HCT116 (cell line): ENCODE data around the gene FGF18. TPM values are rescaled to one million over a fixed set of nuclear protein-coding genes. Genes with fewer than 3 reads are reported as not detected.

Experiments used
- ATAC-seq: fragments of 200-7000 bp; cut with Tn5 transposase; 2 replicates; pipeline ENCODE4 v1.9.1; 2020; ENCODE audit warnings: mild to moderate bottlenecking, moderate library complexity
- BruUV-seq: library from RNA; stranded (reverse); fragments of 400-500 nt; replicated peaks from 2 replicates; lab custom pipeline; 2021; lab: Mats Ljungman, UMichigan
- CTCF ChIA-PET: fragments of 300-600 bp; sonication (Branson Sonifier 250); formaldehyde crosslinking; loops from one replicate; lab custom pipeline; 2021; ENCODE audit warnings: antibody characterized with exemption; lab: Charles Lee
- POLR2A ChIA-PET: fragments of 300-600, 350-600 bp; sonication (Branson Sonifier 250); formaldehyde crosslinking; loops from one replicate; lab custom pipeline; 2021; ENCODE audit warnings: antibody characterized with exemption; lab: Charles Lee
- RAD21 ChIA-PET, 2 experiments: fragments of 300-600 bp; sonication (Branson Sonifier 250); formaldehyde crosslinking; loops; one replicate each; lab custom pipeline; 2023; ENCODE audit warnings: low total read pairs in 2 of 2; ENCODE audit not compliant: uncharacterized antibody in 2 of 2, unreplicated experiment in 2 of 2, low non-redundant PET in 1 of 2; lab: Charles Lee
- DNase-seq: peaks from one replicate; pipeline ENCODE4 v3.0.0-alpha.2; 2010; ENCODE audit warnings: low read depth, low spot score
- H2AFZ ChIP-seq: fragments of 200-600 bp; shearing (Covaris generic), sonication (generic); 2 replicates; pipeline ENCODE4 v1.6.1; 2017; ENCODE audit warnings: low read depth, mixed run types, mixed read lengths, antibody characterized with exemption, low read length; ENCODE audit not compliant: poor library complexity, severe bottlenecking
- H3K27ac ChIP-seq: 2 replicates; pipeline ENCODE4 v1.5.1; 2012; ENCODE audit warnings: low read depth, low read length
- H3K27me3 ChIP-seq: fragments of 200-600 bp; sonication (generic); 2 replicates; pipeline ENCODE4 v1.6.1; 2016; ENCODE audit warnings: mixed run types, low read length, mixed read lengths; ENCODE audit not compliant: insufficient read depth
- H3K36me3 ChIP-seq, 2 experiments: fragments of 200-500 bp in 1 of 2; fragments of 200-600 bp in 1 of 2; sonication (Bioruptor generic) in 1 of 2; sonication (generic) in 1 of 2; 2 replicates each; pipeline versions ENCODE4 v1.5.1 to v1.6.1; 2014 to 2016; ENCODE audit warnings: low read length in 2 of 2, inconsistent platforms in 1 of 2, mixed read lengths in 1 of 2, mixed run types in 1 of 2; ENCODE audit not compliant: insufficient read depth in 2 of 2, control insufficient read depth in 1 of 2
- H3K4me1 ChIP-seq, 2 experiments: fragments of 200-600 bp in 1 of 2; sonication (generic) in 1 of 2; 2 replicates each; pipeline versions ENCODE4 v1.5.1 to v1.6.1; 2012 to 2017; ENCODE audit warnings: low read length in 2 of 2, inconsistent platforms in 1 of 2, mild to moderate bottlenecking in 1 of 2, mixed read lengths in 1 of 2, mixed run types in 1 of 2, moderate library complexity in 1 of 2; ENCODE audit not compliant: insufficient read depth in 2 of 2, control insufficient read depth in 1 of 2
- H3K4me2 ChIP-seq: fragments of 200-600 bp; sonication (generic); 2 replicates; pipeline ENCODE4 v1.6.1; 2017; ENCODE audit warnings: mixed run types, low read length, mixed read lengths
- H3K4me3 ChIP-seq, 2 experiments: fragments of 200-600 bp in 1 of 2; sonication (generic) in 1 of 2; replicated peaks in 1 of 2; 2 replicates each; pipeline ENCODE4 v1.5.1; 2011 to 2016; ENCODE audit warnings: low read length in 2 of 2, control low read depth in 1 of 2, low read depth in 1 of 2, mild to moderate bottlenecking in 1 of 2, mixed read lengths in 1 of 2, mixed run types in 1 of 2
- H3K79me2 ChIP-seq: fragments of 200-600 bp; sonication (generic); 2 replicates; pipeline ENCODE4 v1.6.1; 2017; ENCODE audit warnings: mild to moderate bottlenecking, mixed run types, low read length, moderate library complexity, mixed read lengths; ENCODE audit not compliant: insufficient read depth
- H3K9ac ChIP-seq: fragments of 200-600 bp; sonication (generic); 2 replicates; pipeline ENCODE4 v1.6.1; 2016; ENCODE audit warnings: low read length, mixed read lengths
- H3K9me2 ChIP-seq: fragments of 200-600 bp; sonication (generic), shearing (Covaris generic); 2 replicates; pipeline ENCODE4 v1.6.1; 2017; ENCODE audit warnings: mixed run types, mild to moderate bottlenecking, moderate library complexity; ENCODE audit not compliant: insufficient read depth
- H3K9me3 ChIP-seq, 2 experiments: fragments of 200-500 bp in 1 of 2; fragments of 200-600 bp in 1 of 2; sonication (Bioruptor generic) in 1 of 2; sonication (generic) in 1 of 2; 2 replicates each; pipeline ENCODE4 v1.6.1; 2014 to 2017; ENCODE audit warnings: low read length in 2 of 2, mixed read lengths in 2 of 2, inconsistent platforms in 1 of 2, low read depth in 1 of 2, mild to moderate bottlenecking in 1 of 2, mixed run types in 1 of 2, moderate library complexity in 1 of 2; ENCODE audit not compliant: control insufficient read depth in 1 of 2, insufficient read depth in 1 of 2
- H4K20me1 ChIP-seq: fragments of 200-600 bp; sonication (generic), shearing (Covaris generic); 2 replicates; pipeline ENCODE4 v1.6.1; 2017; ENCODE audit warnings: mixed run types, mild to moderate bottlenecking, moderate library complexity; ENCODE audit not compliant: insufficient read depth
- CEBPB ChIP-seq: IDR thresholded peaks from 2 replicates; pipeline ENCODE4 v1.6.1; 2012; ENCODE audit warnings: low read depth
- EGR1 ChIP-seq: IDR thresholded peaks from 2 replicates; pipeline ENCODE4 v1.6.1; 2012; ENCODE audit warnings: low read depth
- ELF1 ChIP-seq: IDR thresholded peaks from 2 replicates; pipeline ENCODE4 v1.6.1; 2012; ENCODE audit warnings: low read depth, borderline replicate concordance
- EZH2phosphoT487 ChIP-seq: fragments of 200-600 bp; IDR thresholded peaks from 2 replicates; pipeline ENCODE4 v1.6.1; 2018; ENCODE audit warnings: antibody characterized with exemption, borderline replicate concordance
- FOSL1 ChIP-seq: IDR thresholded peaks from 2 replicates; pipeline ENCODE4 v1.6.1; 2012; ENCODE audit warnings: low read depth
- POLR2A ChIP-seq: IDR thresholded peaks from 2 replicates; pipeline ENCODE4 v1.7.0; 2011; ENCODE audit warnings: borderline replicate concordance; ENCODE audit not compliant: insufficient read depth, insufficient read length; ENCODE audit errors: extremely low read depth
- POLR2AphosphoS5 ChIP-seq: IDR thresholded peaks from 2 replicates; pipeline ENCODE4 v1.6.1; 2011; ENCODE audit warnings: mild to moderate bottlenecking, low read depth, low read length, moderate library complexity
- RAD21 ChIP-seq: IDR thresholded peaks from 2 replicates; pipeline ENCODE4 v1.6.1; 2012; ENCODE audit warnings: low read depth, mild to moderate bottlenecking
- SIN3A ChIP-seq: IDR thresholded peaks from 2 replicates; pipeline ENCODE4 v1.6.1; 2012; ENCODE audit warnings: low read depth
- TCF7L2 ChIP-seq: IDR thresholded peaks from 2 replicates; pipeline ENCODE4 v1.7.0; 2011; ENCODE audit warnings: borderline replicate concordance, inconsistent platforms; ENCODE audit not compliant: insufficient read depth, insufficient read length; ENCODE audit errors: extremely low read depth
- YY1 ChIP-seq: IDR thresholded peaks from 2 replicates; pipeline ENCODE4 v1.6.1; 2011; ENCODE audit warnings: low read length, low read depth, moderate library complexity, mild to moderate bottlenecking; ENCODE audit not compliant: insufficient replicate concordance; ENCODE audit errors: extremely low read depth
- ZFX ChIP-seq: fragments of 450-650 bp; IDR thresholded peaks from 2 replicates; pipeline ENCODE4 v1.6.1; 2017
- ZNF274 ChIP-seq: fragments of 200-500 bp; sonication (Bioruptor generic); IDR thresholded peaks from 2 replicates; pipeline ENCODE4 v1.6.1; 2014; ENCODE audit warnings: mild to moderate bottlenecking, low read depth, low read length, inconsistent platforms
- intact Hi-C: fragments of 100-400 bp; cut with micrococcal nuclease; formaldehyde crosslinking; loops from 2 replicates; pipeline ENCODE4 v1.10.0; 2022
- total RNA-seq: library from RNA; stranded (reverse); gene quantifications from one replicate; pipeline ENCODE4 v1.2.1, GENCODE V29; 2021; ENCODE audit not compliant: unreplicated experiment
- TF ChIP-seq, protein P1 (sequence below): IDR thresholded peaks from 2 replicates; pipeline ENCODE4 v1.6.1; 2011; ENCODE audit warnings: mild to moderate bottlenecking, low read length, moderate library complexity; ENCODE audit not compliant: insufficient replicate concordance; ENCODE audit errors: extremely low read depth
- TF ChIP-seq, protein P2 (sequence below), 3 experiments: fragments of 200-600 bp in 1 of 3; sonication (generic) in 1 of 3; IDR thresholded peaks in 2 of 3; conservative IDR thresholded peaks in 1 of 3; 2 replicates each; pipeline ENCODE4 v1.5.1; 2012 to 2017; ENCODE audit warnings: low read depth in 2 of 3, low read length in 2 of 3, antibody characterized with exemption in 1 of 3, borderline replicate concordance in 1 of 3, control low read depth in 1 of 3, mild to moderate bottlenecking in 1 of 3, mixed read lengths in 1 of 3, mixed run types in 1 of 3, moderate library complexity in 1 of 3; ENCODE audit not compliant: insufficient read depth in 1 of 3

Gene FGF18
- total RNA-seq, 1 experiment from 2014 or later: 0.96 TPM

DNA sequence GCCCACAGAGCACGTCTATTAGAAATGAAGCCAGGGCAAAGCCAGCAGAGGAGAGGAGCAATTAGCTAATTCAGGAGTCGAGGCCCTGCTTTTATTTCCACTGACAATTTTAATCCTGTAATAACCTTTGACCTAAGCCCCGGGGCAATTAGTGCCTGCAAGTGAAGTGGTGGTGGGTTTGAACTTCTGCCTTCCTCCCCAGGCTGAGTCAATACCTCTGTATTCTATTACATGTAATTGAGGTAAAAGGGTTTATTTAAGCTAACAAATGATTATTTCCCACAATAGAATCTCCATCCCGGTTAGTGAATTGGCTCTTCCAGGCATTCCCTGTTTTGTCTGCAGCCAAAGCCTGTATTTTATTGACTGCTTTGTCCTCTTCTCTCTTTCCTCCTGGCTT is 49.9 kb downstream of the FGF18 start:
- RAD21 ChIA-PET: no interaction called here
- H3K36me3 ChIP-seq: no peaks in the 10 kb centered on the region
- no peak overlapping the region for H3K4me2 ChIP-seq
- no peaks in the 10 kb centered on the region for H3K4me1 ChIP-seq
- CTCF ChIA-PET: no interaction called here
- H4K20me1 ChIP-seq: no peaks in the 10 kb centered on the region
- no peaks in the 10 kb centered on the region for H3K27me3 ChIP-seq
- BruUV-seq: no TSS peak
- TF ChIP-seq FOSL1: no peak
- no peak for TF ChIP-seq SIN3A
- no peak for TF ChIP-seq EGR1
- no peak for TF ChIP-seq RAD21
- TF ChIP-seq ELF1: no peak
- no peak for TF ChIP-seq ZNF274
- no peak for TF ChIP-seq EZH2phosphoT487
- TF ChIP-seq, protein P1, sequence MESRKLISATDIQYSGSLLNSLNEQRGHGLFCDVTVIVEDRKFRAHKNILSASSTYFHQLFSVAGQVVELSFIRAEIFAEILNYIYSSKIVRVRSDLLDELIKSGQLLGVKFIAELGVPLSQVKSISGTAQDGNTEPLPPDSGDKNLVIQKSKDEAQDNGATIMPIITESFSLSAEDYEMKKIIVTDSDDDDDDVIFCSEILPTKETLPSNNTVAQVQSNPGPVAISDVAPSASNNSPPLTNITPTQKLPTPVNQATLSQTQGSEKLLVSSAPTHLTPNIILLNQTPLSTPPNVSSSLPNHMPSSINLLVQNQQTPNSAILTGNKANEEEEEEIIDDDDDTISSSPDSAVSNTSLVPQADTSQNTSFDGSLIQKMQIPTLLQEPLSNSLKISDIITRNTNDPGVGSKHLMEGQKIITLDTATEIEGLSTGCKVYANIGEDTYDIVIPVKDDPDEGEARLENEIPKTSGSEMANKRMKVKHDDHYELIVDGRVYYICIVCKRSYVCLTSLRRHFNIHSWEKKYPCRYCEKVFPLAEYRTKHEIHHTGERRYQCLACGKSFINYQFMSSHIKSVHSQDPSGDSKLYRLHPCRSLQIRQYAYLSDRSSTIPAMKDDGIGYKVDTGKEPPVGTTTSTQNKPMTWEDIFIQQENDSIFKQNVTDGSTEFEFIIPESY: no peak
- no peak for TF ChIP-seq TCF7L2
- TF ChIP-seq ZFX: no peak
- H3K79me2 ChIP-seq: no peaks in the 10 kb centered on the region
- no peak overlapping the region for H3K9ac ChIP-seq
- H3K27ac ChIP-seq: no peak overlapping the region
- no peaks in the 10 kb centered on the region for H3K9me2 ChIP-seq
- ATAC-seq: no peak
- intact Hi-C loops: no loop called here
- H3K9me3 ChIP-seq: no peaks in the 10 kb centered on the region
- POLR2A ChIA-PET: no interaction called here
- no peak for DNase-seq
- H2AFZ ChIP-seq: no peak overlapping the region
- H3K4me3 ChIP-seq: no peak overlapping the region

DNA sequence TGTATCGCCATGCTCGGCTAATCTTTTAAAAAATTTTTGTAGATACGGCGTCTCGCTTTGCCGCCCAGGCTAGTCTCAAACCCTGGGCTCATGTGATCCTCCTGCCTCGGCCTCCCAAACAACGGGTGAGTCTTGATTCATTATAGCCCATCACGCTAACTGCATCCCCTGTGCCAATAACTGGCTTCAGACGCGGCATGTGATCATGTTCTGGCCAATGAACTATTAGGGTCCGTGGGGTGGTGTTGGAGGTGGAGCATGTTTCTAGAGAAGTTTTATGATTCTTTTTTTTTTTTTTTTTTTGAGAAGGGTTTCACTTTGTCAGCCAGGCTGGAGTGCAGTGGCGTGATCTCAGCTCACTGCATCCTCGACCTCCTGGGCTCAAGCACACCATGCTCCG is 51.0 kb downstream of the FGF18 start:
- H3K4me3 ChIP-seq: no peak overlapping the region
- H3K36me3 ChIP-seq: no peaks in the 10 kb centered on the region
- H2AFZ ChIP-seq: no peak overlapping the region
- ChIA-PET RAD21 (no interaction called here), CTCF (interaction anchor here (1.1 kb wide), 1 partner anchor 13 kb away, joined by 3 read pairs; no protein-coding TSS in a partner anchor), POLR2A (no interaction called here)
- H3K4me2 ChIP-seq: no peak overlapping the region
- no peaks in the 10 kb centered on the region for H3K9me2 ChIP-seq
- H3K27ac ChIP-seq: no peak overlapping the region
- DNase-seq: no peak
- no peaks in the 10 kb centered on the region for H3K79me2 ChIP-seq
- no peaks in the 10 kb centered on the region for H3K9me3 ChIP-seq
- TF ChIP-seq, protein P1: no peak
- TF ChIP-seq CEBPB: no peak
- no peak for TF ChIP-seq POLR2A
- TF ChIP-seq ZNF274: no peak
- TF ChIP-seq EGR1: no peak
- TF ChIP-seq POLR2AphosphoS5: no peak
- TF ChIP-seq YY1: no peak
- TF ChIP-seq, protein P2, sequence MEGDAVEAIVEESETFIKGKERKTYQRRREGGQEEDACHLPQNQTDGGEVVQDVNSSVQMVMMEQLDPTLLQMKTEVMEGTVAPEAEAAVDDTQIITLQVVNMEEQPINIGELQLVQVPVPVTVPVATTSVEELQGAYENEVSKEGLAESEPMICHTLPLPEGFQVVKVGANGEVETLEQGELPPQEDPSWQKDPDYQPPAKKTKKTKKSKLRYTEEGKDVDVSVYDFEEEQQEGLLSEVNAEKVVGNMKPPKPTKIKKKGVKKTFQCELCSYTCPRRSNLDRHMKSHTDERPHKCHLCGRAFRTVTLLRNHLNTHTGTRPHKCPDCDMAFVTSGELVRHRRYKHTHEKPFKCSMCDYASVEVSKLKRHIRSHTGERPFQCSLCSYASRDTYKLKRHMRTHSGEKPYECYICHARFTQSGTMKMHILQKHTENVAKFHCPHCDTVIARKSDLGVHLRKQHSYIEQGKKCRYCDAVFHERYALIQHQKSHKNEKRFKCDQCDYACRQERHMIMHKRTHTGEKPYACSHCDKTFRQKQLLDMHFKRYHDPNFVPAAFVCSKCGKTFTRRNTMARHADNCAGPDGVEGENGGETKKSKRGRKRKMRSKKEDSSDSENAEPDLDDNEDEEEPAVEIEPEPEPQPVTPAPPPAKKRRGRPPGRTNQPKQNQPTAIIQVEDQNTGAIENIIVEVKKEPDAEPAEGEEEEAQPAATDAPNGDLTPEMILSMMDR (IDR thresholded peaks at IDR 0.05 in 2 of 3, conservative IDR thresholded peaks at IDR 0.05 in 1 of 3; ENCODE audit: borderline replicate concordance in 1 of 3, insufficient read depth in 1 of 3, low read depth in 2 of 3, low read length in 2 of 3): no peak
- no peak for TF ChIP-seq ELF1
- ATAC-seq: no peak
- intact Hi-C loops: no loop called here
- no peaks in the 10 kb centered on the region for H3K4me1 ChIP-seq
- no peaks in the 10 kb centered on the region for H3K27me3 ChIP-seq
- H3K9ac ChIP-seq: no peak overlapping the region
- H4K20me1 ChIP-seq: no peaks in the 10 kb centered on the region
- BruUV-seq: no TSS peak
